ENCODE results near the gene CD22. TPM values are rescaled to one million over a fixed set of nuclear protein-coding genes. Genes with fewer than 3 reads are reported as not detected.

The CD22 gene
- total RNA-seq, 1 experiment from 2014 or later: 0.24 TPM

GRCh38 chr19:35341006-35341405, 12.0 kb downstream of the CD22 start:
- DNase-seq (ENCODE audit: low read depth): no peak

GRCh38 chr19:35341565-35342225, 12.7 kb downstream of the CD22 start:
- DNase-seq (ENCODE audit: low read depth): no peak

DNA sequence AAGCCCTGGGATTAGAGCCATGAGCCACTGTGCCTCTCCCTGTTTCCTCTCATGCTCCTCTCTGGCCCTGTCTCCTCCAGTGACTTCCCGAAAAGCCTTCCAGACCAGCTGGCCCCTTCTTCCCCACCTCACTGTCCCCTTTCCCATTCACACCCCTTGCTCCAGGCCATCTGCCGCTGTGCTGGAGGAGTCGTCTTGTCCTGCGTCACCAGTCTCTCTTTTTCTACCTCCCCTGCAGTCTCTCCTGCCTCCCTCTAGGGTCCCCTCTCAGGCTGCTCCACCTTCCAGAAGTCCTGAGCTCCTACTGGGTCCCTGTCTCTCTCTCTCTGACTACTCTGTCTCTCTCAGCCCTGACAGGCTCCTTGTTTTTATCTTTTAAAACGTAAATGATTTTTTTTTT, 13.4 kb downstream of the CD22 start:
- no peak for DNase-seq (ENCODE audit: low read depth)

- no peak for DNase-seq (ENCODE audit: low read depth)
These were observed 15.6 kb downstream of the CD22 start for GRCh38 chr19:35344511-35345031.

DNA sequence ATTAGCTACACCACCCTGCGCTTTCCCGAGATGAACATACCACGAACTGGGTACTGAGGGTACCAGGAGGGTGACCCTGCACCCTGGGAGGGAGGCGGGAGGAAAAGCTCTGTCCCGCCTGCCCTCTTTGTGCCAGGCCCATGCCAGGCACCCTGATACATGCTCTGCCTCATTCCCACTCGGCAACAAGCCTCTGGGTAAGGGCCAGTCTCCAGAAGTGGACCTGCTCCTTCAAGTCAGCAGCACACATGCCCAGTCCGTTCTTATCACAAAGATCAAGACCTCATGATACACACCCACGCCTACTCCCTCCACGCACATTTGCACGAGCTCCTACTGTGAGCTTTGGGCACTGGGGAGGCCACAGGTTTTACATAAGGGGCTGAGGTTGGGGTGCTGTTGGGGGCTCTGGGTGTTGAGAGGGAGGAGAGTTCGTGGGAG, 16.7 kb downstream of the CD22 start:
- no peak for DNase-seq (ENCODE audit: low read depth)

DNA sequence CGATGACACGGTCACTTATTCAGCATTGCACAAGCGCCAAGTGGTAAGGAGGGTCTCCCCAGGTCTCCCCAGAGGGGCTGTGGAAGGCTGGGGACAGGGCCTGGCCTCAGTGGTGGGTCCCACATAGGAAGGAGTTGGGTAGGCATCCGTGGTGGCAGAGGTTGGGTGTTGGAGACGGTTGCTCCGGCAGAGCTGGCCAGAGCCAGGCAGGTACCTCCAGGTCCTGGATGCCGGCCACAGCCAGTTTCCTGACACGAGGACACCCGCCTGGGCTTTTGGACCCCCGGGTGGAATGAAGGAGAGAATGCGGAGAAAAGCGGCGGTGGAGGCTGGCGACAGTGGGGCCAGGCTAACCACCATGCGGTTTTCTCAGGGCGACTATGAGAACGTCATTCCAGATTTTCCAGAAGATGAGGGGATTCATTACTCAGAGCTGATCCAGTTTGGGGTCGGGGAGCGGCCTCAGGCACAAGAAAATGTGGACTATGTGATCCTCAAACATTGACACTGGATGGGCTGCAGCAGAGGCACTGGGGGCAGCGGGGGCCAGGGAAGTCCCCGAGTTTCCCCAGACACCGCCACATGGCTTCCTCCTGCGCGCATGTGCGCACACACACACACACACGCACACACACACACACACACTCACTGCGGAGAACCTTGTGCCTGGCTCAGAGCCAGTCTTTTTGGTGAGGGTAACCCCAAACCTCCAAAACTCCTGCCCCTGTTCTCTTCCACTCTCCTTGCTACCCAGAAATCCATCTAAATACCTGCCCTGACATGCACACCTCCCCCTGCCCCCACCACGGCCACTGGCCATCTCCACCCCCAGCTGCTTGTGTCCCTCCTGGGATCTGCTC, 17.4 kb downstream of the CD22 start:
- DNase-seq (ENCODE audit: low read depth): no peak

DNA sequence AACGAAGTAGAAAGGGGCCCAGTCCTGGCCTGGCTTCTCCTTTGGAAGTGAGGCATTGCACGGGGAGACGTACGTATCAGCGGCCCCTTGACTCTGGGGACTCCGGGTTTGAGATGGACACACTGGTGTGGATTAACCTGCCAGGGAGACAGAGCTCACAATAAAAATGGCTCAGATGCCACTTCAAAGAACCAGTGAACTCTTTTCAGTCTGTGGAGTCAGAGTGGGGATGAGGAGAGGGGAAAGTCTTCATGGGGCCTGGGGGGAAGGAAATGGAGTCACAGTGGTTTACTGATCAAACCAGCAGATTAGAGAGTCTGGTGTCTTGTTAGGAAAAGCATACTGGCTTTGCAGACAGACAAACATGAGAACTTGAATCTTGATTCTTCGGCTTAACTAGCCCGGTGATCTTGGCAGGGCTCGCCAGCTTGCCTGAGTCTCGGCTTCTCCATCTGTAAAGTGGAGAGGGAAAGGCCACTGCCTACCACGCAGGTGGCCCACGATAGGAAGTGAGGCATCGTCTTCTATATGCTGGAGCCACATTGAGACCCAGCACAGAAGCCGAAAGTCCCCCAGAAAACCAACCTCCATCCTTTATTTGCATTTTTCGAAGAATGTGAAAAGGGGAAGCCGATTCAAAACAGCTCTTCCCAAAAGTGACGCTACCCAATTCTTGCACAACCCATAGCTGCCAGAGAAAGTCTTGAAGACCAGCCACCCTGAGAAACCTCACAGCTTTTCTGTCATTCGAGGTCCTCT, 18.4 kb downstream of the CD22 start, which contains the start of gene FFAR1:
FFAR1 (plus strand) TSS at position 732 of the 759 bp plus-strand sequence. CDS start 3,650 bp downstream, outside the sequence.
- peak; percentile 6 for DNase-seq (ENCODE audit: low read depth)

GRCh38 chr19:35347930-35348298, 18.9 kb downstream of the CD22 start:
- DNase-seq (ENCODE audit: low read depth): no peak

DNA sequence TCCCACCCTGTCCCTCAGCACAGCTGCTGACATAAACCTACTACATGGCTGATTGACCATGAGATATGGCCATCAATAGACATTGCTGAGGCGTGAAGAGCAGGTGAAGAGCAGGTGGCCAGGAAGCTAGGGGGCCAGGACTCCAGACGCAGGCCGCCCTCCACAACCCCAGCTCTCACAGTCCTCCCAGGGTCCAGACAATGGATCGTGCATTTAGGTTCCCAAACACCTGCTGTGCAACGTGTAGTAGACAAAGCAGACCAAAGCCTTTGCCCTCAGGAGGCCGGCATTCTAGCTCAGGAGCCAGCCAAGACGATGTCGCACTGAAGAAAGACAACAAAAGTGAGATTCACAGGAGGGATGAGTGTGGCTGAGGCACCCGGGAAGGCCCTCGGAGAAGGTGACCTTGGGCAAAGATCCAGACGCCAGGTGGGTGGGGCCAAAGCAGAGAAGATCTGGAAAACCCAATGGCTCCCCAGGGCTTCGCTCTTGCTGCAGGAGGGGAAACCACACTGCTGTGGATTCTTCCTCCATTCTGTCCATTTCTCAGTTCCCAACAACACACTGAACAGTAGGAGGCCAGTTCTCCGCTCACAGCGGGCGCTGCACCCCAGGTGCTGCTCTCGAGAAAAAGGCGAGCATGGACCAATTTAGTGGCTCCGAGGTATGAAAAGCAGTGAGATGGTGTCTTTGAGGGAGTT, 20.1 kb downstream of the CD22 start:
- DNase-seq (ENCODE audit: low read depth): no peak

GRCh38 chr19:35349614-35350521, 20.9 kb downstream of the CD22 start:
- DNase-seq (ENCODE audit: low read depth): no peak

DNA sequence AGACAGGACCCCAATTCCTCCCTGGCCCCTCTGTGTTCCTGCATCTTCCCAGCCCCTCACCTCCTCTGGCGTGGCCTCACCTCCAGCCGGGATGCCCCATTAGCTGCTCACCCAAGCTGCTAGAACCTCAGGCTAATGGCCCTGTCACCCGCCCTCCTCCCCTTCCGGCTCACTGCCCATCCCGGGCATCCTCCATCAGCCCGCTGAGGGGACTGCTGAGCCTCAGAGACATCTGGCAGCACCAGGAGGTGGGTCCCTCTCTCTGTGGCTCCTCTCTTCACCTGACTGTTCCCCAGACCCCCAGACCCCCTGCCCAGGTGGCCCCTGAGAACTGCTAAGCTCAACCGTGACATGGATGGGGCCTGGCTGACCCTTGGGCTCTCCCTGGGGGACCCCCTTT, 21.6 kb downstream of the CD22 start:
- no peak for DNase-seq (ENCODE audit: low read depth)

DNA sequence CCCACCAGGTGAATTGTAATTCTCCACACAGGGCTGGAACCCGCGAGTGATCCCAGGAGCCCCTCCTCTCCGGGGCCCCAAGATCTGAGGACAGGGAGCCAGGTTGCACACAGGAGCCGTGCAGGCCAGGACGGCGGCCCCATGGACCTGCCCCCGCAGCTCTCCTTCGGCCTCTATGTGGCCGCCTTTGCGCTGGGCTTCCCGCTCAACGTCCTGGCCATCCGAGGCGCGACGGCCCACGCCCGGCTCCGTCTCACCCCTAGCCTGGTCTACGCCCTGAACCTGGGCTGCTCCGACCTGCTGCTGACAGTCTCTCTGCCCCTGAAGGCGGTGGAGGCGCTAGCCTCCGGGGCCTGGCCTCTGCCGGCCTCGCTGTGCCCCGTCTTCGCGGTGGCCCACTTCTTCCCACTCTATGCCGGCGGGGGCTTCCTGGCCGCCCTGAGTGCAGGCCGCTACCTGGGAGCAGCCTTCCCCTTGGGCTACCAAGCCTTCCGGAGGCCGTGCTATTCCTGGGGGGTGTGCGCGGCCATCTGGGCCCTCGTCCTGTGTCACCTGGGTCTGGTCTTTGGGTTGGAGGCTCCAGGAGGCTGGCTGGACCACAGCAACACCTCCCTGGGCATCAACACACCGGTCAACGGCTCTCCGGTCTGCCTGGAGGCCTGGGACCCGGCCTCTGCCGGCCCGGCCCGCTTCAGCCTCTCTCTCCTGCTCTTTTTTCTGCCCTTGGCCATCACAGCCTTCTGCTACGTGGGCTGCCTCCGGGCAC, 22.6 kb downstream of the CD22 start:
- no peak for DNase-seq (ENCODE audit: low read depth)

GRCh38 chr19:35352177-35352447, 23.1 kb downstream of the CD22 start:
- no peak for DNase-seq (ENCODE audit: low read depth)

- peak; percentile 63 for DNase-seq (ENCODE audit: low read depth)
These were observed 23.7 kb downstream of the CD22 start for GRCh38 chr19:35352448-35353304.

DNA sequence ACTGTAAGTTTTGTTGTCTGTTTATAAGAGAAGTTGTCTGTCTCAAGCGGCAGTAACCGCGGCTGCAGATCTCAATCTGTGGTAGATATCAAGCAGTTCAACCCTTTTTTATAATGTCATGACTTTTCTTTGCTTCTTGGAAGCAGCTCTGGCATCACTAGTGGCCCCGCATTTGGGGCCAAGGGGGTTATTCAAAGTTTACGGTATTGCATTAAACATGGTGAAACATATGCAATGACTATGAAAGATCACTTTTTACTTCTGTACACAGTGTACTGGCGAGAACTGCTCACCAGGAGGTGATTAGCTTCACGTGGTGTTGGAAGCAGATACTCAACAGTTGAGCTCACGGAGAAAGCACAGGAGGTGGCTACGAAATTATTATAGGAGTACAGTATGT, 24.6 kb downstream of the CD22 start:
- DNase-seq (ENCODE audit: low read depth): no peak

- no peak for DNase-seq (ENCODE audit: low read depth)
These were observed 25.9 kb downstream of the CD22 start for GRCh38 chr19:35354898-35355297.

DNA sequence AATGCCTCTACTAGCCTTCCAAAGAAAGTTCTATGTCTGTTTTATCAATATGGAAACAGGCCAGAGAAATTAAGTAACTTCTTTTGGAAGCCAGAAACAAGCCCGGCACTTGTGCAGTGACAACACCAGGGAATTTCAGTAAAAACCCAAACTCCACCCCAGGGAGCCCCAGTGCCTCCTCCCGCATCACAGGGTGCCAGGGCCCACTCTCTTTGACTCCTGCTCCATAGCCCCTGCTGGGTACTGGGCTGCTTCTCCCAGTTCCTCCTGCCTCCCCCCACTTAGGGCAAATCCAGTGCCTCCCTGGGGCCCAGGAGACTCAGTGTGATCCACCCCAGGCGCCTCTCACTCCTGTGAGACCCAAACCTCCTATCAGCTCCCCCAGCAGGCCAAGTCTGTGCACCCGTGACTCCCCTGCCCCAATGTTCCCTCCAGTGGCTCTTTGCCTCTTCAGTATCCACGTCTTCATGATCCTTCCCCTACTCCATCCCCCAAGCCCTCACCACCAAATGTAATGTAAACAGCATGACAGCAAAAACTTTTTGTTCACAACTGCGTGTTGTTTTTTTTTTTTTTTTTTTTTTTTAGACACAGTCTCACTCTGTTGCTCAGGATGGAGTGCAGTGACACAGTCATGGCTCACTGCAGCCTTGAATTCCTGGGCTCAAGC, 26.9 kb downstream of the CD22 start:
- DNase-seq (ENCODE audit: low read depth): no peak

DNA sequence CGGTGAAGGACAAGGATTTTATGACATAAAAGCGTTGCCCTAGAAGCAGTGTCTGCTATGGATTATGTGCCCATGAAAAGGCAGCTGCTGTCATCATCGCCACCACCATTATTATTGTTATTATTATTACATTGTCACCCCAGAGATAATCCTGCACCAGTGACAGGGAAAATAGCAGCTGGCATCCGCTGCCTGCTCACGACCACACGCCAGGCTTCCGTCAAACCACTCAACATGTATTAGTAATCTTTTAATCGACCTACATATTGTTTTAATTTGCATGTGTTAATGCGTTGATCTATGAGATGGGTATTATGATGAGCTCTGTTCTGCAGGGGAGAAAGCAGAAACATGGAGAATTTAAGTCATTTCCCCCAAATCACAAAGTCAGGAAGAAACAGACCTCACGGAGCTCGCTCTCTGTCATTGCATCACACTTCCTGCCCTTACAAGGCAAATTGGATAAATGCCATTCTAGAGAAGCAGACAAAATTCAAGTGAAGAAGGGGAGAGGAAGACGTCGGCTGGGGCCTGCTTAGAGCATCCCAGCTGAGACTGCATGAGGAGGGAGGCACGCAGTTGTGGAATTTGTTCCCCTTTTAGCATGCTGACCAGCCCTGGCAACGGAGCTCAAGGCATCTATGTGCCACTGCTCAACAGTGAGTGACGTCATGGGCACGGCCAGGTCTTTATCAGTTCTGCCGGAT, 29.0 kb downstream of the CD22 start, which contains the start of gene FFAR3:
FFAR3 (plus strand) TSS at position 594 of the 707 bp plus-strand sequence. CDS start 431 bp downstream, outside the sequence.
- DNase-seq (ENCODE audit: low read depth): no peak

Measured in RPMI7951 (cell line).